Smooth muscle cell (in vitro differentiated cells): ENCODE results near the gene FERMT1. TPM values are rescaled to one million over a fixed set of nuclear protein-coding genes. Genes with fewer than 3 reads are reported as not detected.

Source experiments
- DNase-seq: peaks from one replicate; lab custom pipeline; 2025; ENCODE audit not compliant: unreplicated experiment; lab: John Stamatoyannopoulos, UW
- H2AFZ ChIP-seq: fragments of 200-600 bp; sonication (generic); 2 replicates; pipeline ENCODE4 v1.6.0; 2016; ENCODE audit warnings: antibody characterized with exemption, low read depth, mild to moderate bottlenecking
- H3F3A ChIP-seq: fragments of 200-600 bp; sonication (generic); 2 replicates; pipeline ENCODE4 v1.6.0; 2017; ENCODE audit warnings: antibody characterized with exemption, low read depth
- H3K27ac ChIP-seq: fragments of 200-600 bp; sonication (generic); 2 replicates; pipeline ENCODE4 v1.5.1; 2016; ENCODE audit warnings: low read depth, mild to moderate bottlenecking
- H3K27me3 ChIP-seq: fragments of 200-600 bp; sonication (generic); 2 replicates; pipeline ENCODE4 v1.6.1; 2016; ENCODE audit warnings: low read depth, mild to moderate bottlenecking
- H3K36me3 ChIP-seq: fragments of 200-600 bp; sonication (generic); 2 replicates; pipeline ENCODE4 v1.5.1; 2016; ENCODE audit warnings: low read depth
- H3K4me1 ChIP-seq: fragments of 200-600 bp; sonication (generic); 2 replicates; pipeline ENCODE4 v1.5.1; 2016; ENCODE audit warnings: low read depth
- H3K4me2 ChIP-seq: fragments of 200-600 bp; sonication (generic); 2 replicates; pipeline ENCODE4 v1.6.0; 2016; ENCODE audit warnings: mild to moderate bottlenecking
- H3K4me3 ChIP-seq: fragments of 200-600 bp; sonication (generic); 2 replicates; pipeline ENCODE4 v1.5.1; 2016; ENCODE audit warnings: mild to moderate bottlenecking
- H3K79me2 ChIP-seq: fragments of 200-600 bp; sonication (generic); 2 replicates; pipeline ENCODE4 v1.6.0; 2016; ENCODE audit warnings: low read depth, mild to moderate bottlenecking
- H3K9ac ChIP-seq: fragments of 200-600 bp; sonication (generic); 2 replicates; pipeline ENCODE4 v1.6.0; 2016; ENCODE audit warnings: low read depth
- H3K9me3 ChIP-seq: fragments of 200-600 bp; sonication (generic); replicated peaks from 2 replicates; pipeline ENCODE4 v1.5.1; 2016; ENCODE audit warnings: low read depth
- H4K20me1 ChIP-seq: fragments of 200-600 bp; sonication (generic); 2 replicates; pipeline ENCODE4 v1.6.0; 2016; ENCODE audit warnings: low read depth
- WGBS: methylation state at CpG from one replicate; pipeline ENCODE4 v1.1.7; 2016; ENCODE audit warnings: low lambda C conversion rate; 5-methylcytosine and 5-hydroxymethylcytosine counted together
- polyA plus RNA-seq: library from polyadenylated mRNA; unstranded; fragments of >200 nt; fragmentation: Nextera tagmentation; extraction: Ambion mirVana; gene quantifications from 2 replicates; pipeline ENCODE4 v1.2.1, GENCODE V29; 2016
- total RNA-seq: library from RNA; depleted of rRNA; stranded (reverse); fragments of >200 nt; gene quantifications from 2 replicates; pipeline ENCODE4 v1.2.3, GENCODE V29; 2014
- TF ChIP-seq, protein P1 (sequence below): fragments of 200-600 bp; sonication (generic); IDR thresholded peaks from 2 replicates; pipeline ENCODE4 v1.5.1; 2017; ENCODE audit warnings: borderline replicate concordance, mild to moderate bottlenecking, antibody characterized with exemption; ENCODE audit not compliant: insufficient read depth, poor library complexity, severe bottlenecking

Gene FERMT1
- total and polyA plus RNA-seq, 2 experiments from 2014 or later = 0.79 to 13.8 TPM

DNA sequence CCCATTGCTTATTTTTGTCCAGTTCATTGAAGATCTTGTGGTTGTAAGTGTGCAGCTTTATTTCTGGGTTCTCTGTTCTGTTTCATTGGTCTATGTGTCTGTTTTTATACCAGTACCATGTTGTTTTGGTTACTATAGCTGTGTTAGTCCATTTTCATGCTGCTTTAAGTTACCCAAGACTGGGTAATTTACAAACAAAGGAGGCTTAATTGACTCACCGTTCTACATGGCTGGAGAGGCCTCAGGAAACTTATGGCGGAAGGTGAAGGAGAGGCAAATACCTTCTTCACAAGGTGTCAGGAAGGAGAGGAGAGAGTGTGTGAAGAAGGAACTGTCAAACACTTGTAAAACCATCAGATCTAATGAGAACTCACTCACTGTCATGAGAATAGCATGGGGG is 29.9 kb upstream of the FERMT1 start:
- no peaks in the 10 kb centered on the region for H3K79me2 ChIP-seq
- no peaks in the 10 kb centered on the region for H3K9me3 ChIP-seq
- no peaks in the 10 kb centered on the region for H4K20me1 ChIP-seq
- H3K36me3 ChIP-seq = no peaks in the 10 kb centered on the region
- WGBS = 52% methylated on average over 2 of the region's 2 CpGs
- no peak overlapping the region for H3K4me3 ChIP-seq
- TF ChIP-seq, protein P1, sequence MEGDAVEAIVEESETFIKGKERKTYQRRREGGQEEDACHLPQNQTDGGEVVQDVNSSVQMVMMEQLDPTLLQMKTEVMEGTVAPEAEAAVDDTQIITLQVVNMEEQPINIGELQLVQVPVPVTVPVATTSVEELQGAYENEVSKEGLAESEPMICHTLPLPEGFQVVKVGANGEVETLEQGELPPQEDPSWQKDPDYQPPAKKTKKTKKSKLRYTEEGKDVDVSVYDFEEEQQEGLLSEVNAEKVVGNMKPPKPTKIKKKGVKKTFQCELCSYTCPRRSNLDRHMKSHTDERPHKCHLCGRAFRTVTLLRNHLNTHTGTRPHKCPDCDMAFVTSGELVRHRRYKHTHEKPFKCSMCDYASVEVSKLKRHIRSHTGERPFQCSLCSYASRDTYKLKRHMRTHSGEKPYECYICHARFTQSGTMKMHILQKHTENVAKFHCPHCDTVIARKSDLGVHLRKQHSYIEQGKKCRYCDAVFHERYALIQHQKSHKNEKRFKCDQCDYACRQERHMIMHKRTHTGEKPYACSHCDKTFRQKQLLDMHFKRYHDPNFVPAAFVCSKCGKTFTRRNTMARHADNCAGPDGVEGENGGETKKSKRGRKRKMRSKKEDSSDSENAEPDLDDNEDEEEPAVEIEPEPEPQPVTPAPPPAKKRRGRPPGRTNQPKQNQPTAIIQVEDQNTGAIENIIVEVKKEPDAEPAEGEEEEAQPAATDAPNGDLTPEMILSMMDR = no peak
- H3K27me3 ChIP-seq = no peaks in the 10 kb centered on the region
- H3K4me2 ChIP-seq = no peak overlapping the region
- DNase-seq = no peak
- H3K27ac ChIP-seq = no peak overlapping the region
- H3K9ac ChIP-seq = no peak overlapping the region
- H2AFZ ChIP-seq = no peak overlapping the region
- no peaks in the 10 kb centered on the region for H3F3A ChIP-seq
- no peaks in the 10 kb centered on the region for H3K4me1 ChIP-seq

DNA sequence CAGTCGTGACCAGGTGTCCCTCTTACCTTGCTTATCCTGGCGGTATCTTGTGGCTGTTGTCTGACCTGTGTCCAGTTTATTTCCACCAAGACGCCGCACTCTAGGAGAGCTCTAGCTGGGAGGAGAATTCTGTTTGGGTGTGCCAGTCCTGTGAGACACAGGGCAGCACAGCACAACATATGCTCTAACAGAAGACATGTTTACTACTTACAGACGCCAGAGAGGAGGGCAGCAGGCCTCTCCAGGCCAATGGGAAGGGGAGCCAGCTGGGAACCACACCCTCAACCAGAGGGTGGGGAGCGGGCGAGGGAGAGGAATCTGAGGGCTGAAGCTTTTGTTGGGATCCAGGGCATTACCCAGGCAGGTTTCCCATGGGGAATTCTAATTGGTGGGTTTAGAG is 25.2 kb upstream of the FERMT1 start:
- no peak overlapping the region for H2AFZ ChIP-seq
- WGBS = 91% methylated on average over 7 of the region's 7 CpGs
- H4K20me1 ChIP-seq = no peaks in the 10 kb centered on the region
- TF ChIP-seq, protein P1 = no peak
- no peak for DNase-seq
- H3K79me2 ChIP-seq = no peaks in the 10 kb centered on the region
- no peak overlapping the region for H3K4me3 ChIP-seq
- no peaks in the 10 kb centered on the region for H3K36me3 ChIP-seq
- H3F3A ChIP-seq = no peaks in the 10 kb centered on the region
- H3K4me1 ChIP-seq = no peaks in the 10 kb centered on the region
- no peak overlapping the region for H3K9ac ChIP-seq
- H3K27ac ChIP-seq = no peak overlapping the region
- no peak overlapping the region for H3K4me2 ChIP-seq
- no peaks in the 10 kb centered on the region for H3K27me3 ChIP-seq
- H3K9me3 ChIP-seq = no peaks in the 10 kb centered on the region

GRCh38 chr20:6142348-6142993 is 19.6 kb upstream of the FERMT1 start:
- H3K27me3 ChIP-seq = peaks cover 1% of the 10 kb centered on the region
- no peak overlapping the region for H3K4me3 ChIP-seq
- H3K4me1 ChIP-seq = no peaks in the 10 kb centered on the region
- no peak for DNase-seq
- H3K9me3 ChIP-seq = no peaks in the 10 kb centered on the region
- H3K4me2 ChIP-seq = no peak overlapping the region
- H3K9ac ChIP-seq = no peak overlapping the region
- no peaks in the 10 kb centered on the region for H4K20me1 ChIP-seq
- TF ChIP-seq, protein P1 = peak; percentile 83
- no peak overlapping the region for H2AFZ ChIP-seq
- H3K36me3 ChIP-seq = no peaks in the 10 kb centered on the region
- H3K27ac ChIP-seq = no peak overlapping the region
- WGBS = 4% methylated on average over 10 of the region's 10 CpGs
- H3F3A ChIP-seq = no peaks in the 10 kb centered on the region
- H3K79me2 ChIP-seq = no peaks in the 10 kb centered on the region

GRCh38 chr20:6140947-6141346 is 18.1 kb upstream of the FERMT1 start:
- Histone ChIP-seq H3K9me3 (no peaks in the 10 kb centered on the region), H3F3A (no peaks in the 10 kb centered on the region), H2AFZ (no peak overlapping the region), H3K9ac (no peak overlapping the region), H3K4me3 (no peak overlapping the region), H3K4me2 (no peak overlapping the region), H3K79me2 (no peaks in the 10 kb centered on the region), H4K20me1 (no peaks in the 10 kb centered on the region), H3K4me1 (no peaks in the 10 kb centered on the region), H3K36me3 (no peaks in the 10 kb centered on the region), H3K27ac (no peak overlapping the region), H3K27me3 (peaks cover 12% of the 10 kb centered on the region)
- WGBS = 78% methylated on average over 3 of the region's 3 CpGs
- DNase-seq = no peak
- TF ChIP-seq, protein P1 = no peak
